SK-N-SH (cell line): ENCODE measurements around the gene ZNF189. TPM values are rescaled to one million over a fixed set of nuclear protein-coding genes. Genes with fewer than 3 reads are reported as not detected.

Experiments
- CTCF ChIA-PET: fragments of 300-600, 350-600 bp; formaldehyde crosslinking; extraction: SDS; loops from one replicate; lab custom pipeline; 2021; lab: Yijun Ruan, JAX
- POLR2A ChIA-PET: fragments of 350-600 bp; sonication (Branson Sonifier 250); formaldehyde crosslinking; extraction: SDS; loops from one replicate; lab custom pipeline; 2020; ENCODE audit warnings: antibody characterized with exemption, inconsistent platforms; lab: Yijun Ruan, JAX
- DNase-seq: peaks from one replicate; pipeline ENCODE4 v3.0.0; 2012
- H2AFZ ChIP-seq: fragments of 200-600 bp; sonication (generic); 2 replicates; pipeline ENCODE4 v1.8.1; 2016; ENCODE audit warnings: antibody characterized with exemption, mild to moderate bottlenecking, low read depth
- H3F3A ChIP-seq: fragments of 200-600 bp; sonication (generic); replicated peaks from 2 replicates; pipeline ENCODE3; 2016; ENCODE audit warnings: antibody characterized with exemption, mild to moderate bottlenecking; ENCODE audit not compliant: insufficient read depth
- H3K27ac ChIP-seq, 2 experiments: fragments of 200-500 bp in 1 of 2; fragments of 200-600 bp in 1 of 2; sonication (Bioruptor generic) in 1 of 2; sonication (generic), shearing (Covaris generic) in 1 of 2; 2 replicates each; pipeline versions ENCODE4 v1.5.1 to v1.6.1; 2014 to 2016; ENCODE audit warnings: low read depth in 2 of 2, inconsistent platforms in 1 of 2, low read length in 1 of 2, mild to moderate bottlenecking in 1 of 2, mixed read lengths in 1 of 2
- H3K27me3 ChIP-seq: fragments of 200-600 bp; sonication (generic), shearing (Covaris generic); 2 replicates; pipeline ENCODE4 v1.6.1; 2016; ENCODE audit warnings: mixed run types; ENCODE audit not compliant: insufficient read depth
- H3K36me3 ChIP-seq, 2 experiments: fragments of 200-500 bp in 1 of 2; fragments of 200-600 bp in 1 of 2; sonication (Bioruptor generic) in 1 of 2; sonication (generic) in 1 of 2; replicated peaks in 1 of 2; 2 replicates each; pipeline versions ENCODE3 to v1.5.1; 2014 to 2016; ENCODE audit warnings: low read length in 1 of 2, mild to moderate bottlenecking in 1 of 2; ENCODE audit not compliant: insufficient read depth in 2 of 2, control insufficient read depth in 1 of 2
- H3K4me1 ChIP-seq, 2 experiments: fragments of 200-500 bp in 1 of 2; fragments of 200-600 bp in 1 of 2; sonication (Bioruptor generic) in 1 of 2; sonication (generic), shearing (Covaris generic) in 1 of 2; 2 replicates each; pipeline versions ENCODE4 v1.5.1 to v1.6.1; 2014 to 2016; ENCODE audit warnings: low read depth in 1 of 2, low read length in 1 of 2, mixed run types in 1 of 2; ENCODE audit not compliant: insufficient read depth in 2 of 2, control insufficient read depth in 1 of 2
- H3K4me2 ChIP-seq: fragments of 200-600 bp; sonication (generic), shearing (Covaris generic); 2 replicates; pipeline ENCODE4 v1.6.1; 2017; ENCODE audit warnings: mixed run types
- H3K4me3 ChIP-seq, 2 experiments: fragments of 200-500 bp in 1 of 2; fragments of 200-600 bp in 1 of 2; sonication (Bioruptor generic) in 1 of 2; sonication (generic), shearing (Covaris generic) in 1 of 2; 2 replicates each; pipeline versions ENCODE4 v1.5.1 to v1.8.1; 2014 to 2016; ENCODE audit warnings: low read depth in 2 of 2, inconsistent platforms in 1 of 2, low read length in 1 of 2, mild to moderate bottlenecking in 1 of 2, mixed read lengths in 1 of 2, moderate library complexity in 1 of 2
- H3K79me2 ChIP-seq: fragments of 200-600 bp; sonication (generic); 2 replicates; pipeline ENCODE4 v1.8.1; 2017; ENCODE audit warnings: mild to moderate bottlenecking; ENCODE audit not compliant: insufficient read depth
- H3K9ac ChIP-seq: fragments of 200-600 bp; sonication (generic); 2 replicates; pipeline ENCODE4 v1.6.1; 2017; ENCODE audit warnings: mixed run types
- H3K9me2 ChIP-seq: fragments of 200-600 bp; sonication (generic); 2 replicates; pipeline ENCODE4 v1.6.1; 2017; ENCODE audit warnings: mixed run types
- H3K9me3 ChIP-seq: fragments of 200-600 bp; sonication (generic); 2 replicates; pipeline ENCODE4 v1.6.1; 2017; ENCODE audit warnings: mixed run types, mild to moderate bottlenecking, moderate library complexity
- H4K20me1 ChIP-seq: fragments of 200-600 bp; sonication (generic); 2 replicates; pipeline ENCODE4 v1.6.1; 2017; ENCODE audit warnings: mild to moderate bottlenecking, mixed run types; ENCODE audit not compliant: insufficient read depth
- CHD2 ChIP-seq: fragments of 150-350 bp; IDR thresholded peaks from 2 replicates; pipeline ENCODE4 v1.6.1; 2018; ENCODE audit warnings: low read length; ENCODE audit not compliant: partially characterized antibody
- ELF1 ChIP-seq: IDR thresholded peaks from 2 replicates; pipeline ENCODE4 v1.4.0; 2012
- FOSL2 ChIP-seq: IDR thresholded peaks from 2 replicates; pipeline ENCODE4 v1.4.0; 2012; ENCODE audit warnings: low read depth, mild to moderate bottlenecking, moderate library complexity, borderline replicate concordance
- FOXM1 ChIP-seq: IDR thresholded peaks from 2 replicates; pipeline ENCODE4 v1.4.0; 2012; ENCODE audit warnings: low read depth, mild to moderate bottlenecking
- MAX ChIP-seq: IDR thresholded peaks from 2 replicates; pipeline ENCODE4 v1.4.0; 2012; ENCODE audit warnings: low read depth
- MXI1 ChIP-seq: IDR thresholded peaks from 2 replicates; pipeline ENCODE4 v1.6.1; 2012; ENCODE audit warnings: mild to moderate bottlenecking, low read depth, low read length, improper control_type of control experiment
- NFIC ChIP-seq: IDR thresholded peaks from 2 replicates; pipeline ENCODE4 v1.4.0; 2012; ENCODE audit warnings: borderline replicate concordance
- RCOR1 ChIP-seq: fragments of 150-350 bp; IDR thresholded peaks from 2 replicates; pipeline ENCODE4 v1.6.1; 2017; ENCODE audit warnings: antibody characterized with exemption, low read length
- RFX5 ChIP-seq: IDR thresholded peaks from 2 replicates; pipeline ENCODE4 v1.6.1; 2012; ENCODE audit warnings: mild to moderate bottlenecking, improper control_type of control experiment, low read length
- SIN3A ChIP-seq: IDR thresholded peaks from 2 replicates; pipeline ENCODE4 v1.6.1; 2012; ENCODE audit warnings: low read depth, mild to moderate bottlenecking, low read length, moderate library complexity, borderline replicate concordance
- TAF1 ChIP-seq: IDR thresholded peaks from 2 replicates; pipeline ENCODE4 v1.6.1; 2012; ENCODE audit warnings: low read depth, mild to moderate bottlenecking, low read length, moderate library complexity, borderline replicate concordance
- TCF12 ChIP-seq: IDR thresholded peaks from 2 replicates; pipeline ENCODE4 v1.4.0; 2012
- TEAD4 ChIP-seq: IDR thresholded peaks from 2 replicates; pipeline ENCODE4 v1.4.0; 2012; ENCODE audit warnings: mild to moderate bottlenecking, borderline replicate concordance; ENCODE audit not compliant: insufficient read depth
- WGBS: methylation state at CpG from one replicate; pipeline ENCODE4 v1.1.6; 2017; ENCODE audit warnings: low lambda C conversion rate; 5-methylcytosine and 5-hydroxymethylcytosine counted together
- polyA plus RNA-seq, 3 experiments: library from polyadenylated mRNA; depleted of rRNA; stranded (reverse); fragments of >200 nt; gene quantifications; 2 replicates each; pipeline ENCODE4 v1.2.3, GENCODE V29; 2012
- TF ChIP-seq, protein P1 (sequence below): IDR thresholded peaks from 2 replicates; pipeline ENCODE4; 2012
- TF ChIP-seq, protein P2 (sequence below): fragments of 150-350 bp; IDR thresholded peaks from 2 replicates; pipeline ENCODE4 v1.6.1; 2017; ENCODE audit warnings: antibody characterized with exemption, low read length, low read depth, borderline replicate concordance

ZNF189 gene
- polyA plus RNA-seq, 1 of the 3 experiments (the other 2 are of a cell fraction) = 2.9 TPM

GRCh38 chr9:101369286-101369685 lies 29.4 kb upstream of the ZNF189 start:
- no peak overlapping the region for H3K4me2 ChIP-seq
- no peaks in the 10 kb centered on the region for H3K27me3 ChIP-seq
- H3F3A ChIP-seq = peaks cover 8% of the 10 kb centered on the region
- H3K9ac ChIP-seq = no peak overlapping the region
- H3K4me3 ChIP-seq = no peak overlapping the region
- no peaks in the 10 kb centered on the region for H3K9me3 ChIP-seq
- H3K9me2 ChIP-seq = no peaks in the 10 kb centered on the region; the same call in 1 of the 2 replicates
- H3K79me2 ChIP-seq = no peaks in the 10 kb centered on the region
- no peaks in the 10 kb centered on the region for H3K36me3 ChIP-seq
- peaks cover 0 to 6% of the 10 kb centered on the region in 2 experiments; a peak in 1 of 4 replicates for H3K4me1 ChIP-seq
- H3K27ac ChIP-seq = no peak overlapping the region; a peak in 1 of 4 replicates
- no peak for DNase-seq
- TF ChIP-seq NFIC (no peak), RCOR1 (no peak), CHD2 (no peak), FOSL2 (peak; percentile 46; the same call in 1 of the 2 replicates), MXI1 (no peak), SIN3A (no peak), TCF12 (peak; percentile 15; the same call in 1 of the 2 replicates), MAX (0 out of 2 replicates have a peak, but pooled peaks have one; percentile 33), TEAD4 (0 out of 2 replicates have a peak, but pooled peaks have one; percentile 13), RFX5 (no peak)
- TF ChIP-seq, protein P1, sequence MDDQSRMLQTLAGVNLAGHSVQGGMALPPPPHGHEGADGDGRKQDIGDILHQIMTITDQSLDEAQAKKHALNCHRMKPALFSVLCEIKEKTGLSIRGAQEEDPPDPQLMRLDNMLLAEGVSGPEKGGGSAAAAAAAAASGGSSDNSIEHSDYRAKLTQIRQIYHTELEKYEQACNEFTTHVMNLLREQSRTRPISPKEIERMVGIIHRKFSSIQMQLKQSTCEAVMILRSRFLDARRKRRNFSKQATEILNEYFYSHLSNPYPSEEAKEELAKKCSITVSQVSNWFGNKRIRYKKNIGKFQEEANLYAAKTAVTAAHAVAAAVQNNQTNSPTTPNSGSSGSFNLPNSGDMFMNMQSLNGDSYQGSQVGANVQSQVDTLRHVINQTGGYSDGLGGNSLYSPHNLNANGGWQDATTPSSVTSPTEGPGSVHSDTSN = no peak
- TF ChIP-seq, all 33 proteins: peak for 4
- H2AFZ ChIP-seq = no peak overlapping the region
- 39% methylated on average over 2 of the region's 2 CpGs for WGBS
- no peaks in the 10 kb centered on the region for H4K20me1 ChIP-seq
- POLR2A ChIA-PET = no interaction called here
- CTCF ChIA-PET = interaction anchor here (0.7 to 2.9 kb wide), 2 partner anchors 19 to 57 kb away, joined by 3 to 16 read pairs; no protein-coding TSS in a partner anchor

- no peak overlapping the region; a peak in 1 of 4 replicates for H3K27ac ChIP-seq
- no peaks in the 10 kb centered on the region for H3K27me3 ChIP-seq
- no peak overlapping the region for H2AFZ ChIP-seq
- H3K4me3 ChIP-seq = no peak overlapping the region
- no peaks in the 10 kb centered on the region for H3K36me3 ChIP-seq
- CTCF ChIA-PET = interaction anchor here (2.9 kb wide), 1 partner anchor 18 kb away, joined by 16 read pairs; no protein-coding TSS in a partner anchor
- H3K79me2 ChIP-seq = no peaks in the 10 kb centered on the region
- H3K9me3 ChIP-seq = no peaks in the 10 kb centered on the region
- WGBS = 44% methylated on average over 2 of the region's 2 CpGs
- TF ChIP-seq TAF1 = no peak
- TF ChIP-seq FOXM1 = no peak
- no peak for TF ChIP-seq SIN3A
- TF ChIP-seq, protein P2, sequence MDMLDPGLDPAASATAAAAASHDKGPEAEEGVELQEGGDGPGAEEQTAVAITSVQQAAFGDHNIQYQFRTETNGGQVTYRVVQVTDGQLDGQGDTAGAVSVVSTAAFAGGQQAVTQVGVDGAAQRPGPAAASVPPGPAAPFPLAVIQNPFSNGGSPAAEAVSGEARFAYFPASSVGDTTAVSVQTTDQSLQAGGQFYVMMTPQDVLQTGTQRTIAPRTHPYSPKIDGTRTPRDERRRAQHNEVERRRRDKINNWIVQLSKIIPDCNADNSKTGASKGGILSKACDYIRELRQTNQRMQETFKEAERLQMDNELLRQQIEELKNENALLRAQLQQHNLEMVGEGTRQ = no peak
- TF ChIP-seq ELF1 = no peak
- no peaks in the 10 kb centered on the region for H4K20me1 ChIP-seq
- H3F3A ChIP-seq = peaks cover 8% of the 10 kb centered on the region
- no peak for DNase-seq
- H3K4me1 ChIP-seq = peaks cover 0 to 6% of the 10 kb centered on the region in 2 experiments; a peak in 1 of 4 replicates
- no peaks in the 10 kb centered on the region; the same call in 1 of the 2 replicates for H3K9me2 ChIP-seq
- no peak overlapping the region for H3K9ac ChIP-seq
- POLR2A ChIA-PET = no interaction called here
- H3K4me2 ChIP-seq = no peak overlapping the region
Measured at GRCh38 chr9:101369884-101370531, 28.6 kb upstream of the ZNF189 start.
